ENCODE results near the gene DMWD. TPM values are rescaled to one million over a fixed set of nuclear protein-coding genes. Genes with fewer than 3 reads are reported as not detected.

DMWD gene
- total and polyA plus RNA-seq, 2 of the 13 experiments (the other 11 are each of a cell fraction or from before 2014, with no cell fraction given): 10.3 to 14.9 TPM

DNA sequence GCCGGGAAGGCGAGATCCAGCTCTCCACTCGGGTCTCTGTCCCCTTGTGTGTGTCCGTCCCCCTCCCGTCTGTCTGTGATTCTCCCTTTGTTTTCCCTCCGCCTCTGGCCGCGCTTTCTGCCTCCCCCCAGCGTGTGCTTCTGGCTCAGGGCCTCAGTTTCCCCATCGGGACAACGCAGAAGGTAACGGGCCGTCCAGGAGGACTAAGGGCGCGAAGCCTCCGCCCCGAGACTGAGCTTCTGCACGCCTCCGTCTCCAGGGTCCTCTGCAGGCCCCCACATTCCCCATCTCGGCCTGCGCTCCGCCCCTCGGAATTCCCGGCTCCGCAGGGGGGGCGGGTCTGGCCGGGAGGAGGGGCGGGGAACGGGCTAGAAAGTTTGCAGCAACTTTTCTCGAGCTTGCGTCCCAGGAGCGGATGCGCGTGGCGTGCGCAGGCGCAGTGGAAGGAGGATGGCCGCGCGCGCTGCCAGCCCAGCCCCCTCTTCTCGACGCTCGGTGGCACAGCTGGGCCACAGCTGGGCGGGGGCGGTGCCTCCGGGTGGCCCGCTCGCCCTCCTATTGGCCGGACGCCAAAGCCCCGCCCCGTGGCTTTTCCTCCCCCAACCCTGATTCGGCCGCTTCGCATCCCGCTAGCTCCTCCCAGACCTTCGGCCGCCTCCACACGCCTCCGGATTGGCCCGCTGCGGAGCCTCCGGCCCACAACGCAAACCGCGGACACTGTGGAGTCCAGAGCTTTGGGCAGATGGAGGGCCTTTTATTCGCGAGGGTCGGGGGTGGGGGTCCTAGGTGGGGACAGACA lies 23.5 kb downstream of the DMWD start, which contains the start of gene SIX5 (continued):
- peak; percentile 85 for TF ChIP-seq NFYC (CRISPR knock-in tag; IDR thresholded peaks at IDR 0.05)
- no peak for TF ChIP-seq KDM1A (CRISPR knock-in tag; IDR thresholded peaks at IDR 0.05)
- no peak for TF ChIP-seq ZNF235 (CRISPR knock-in tag; IDR thresholded peaks at IDR 0.05; ENCODE audit: borderline replicate concordance)
- no peak for TF ChIP-seq SMAD1 (CRISPR knock-in tag; IDR thresholded peaks at IDR 0.05; ENCODE audit: borderline replicate concordance, low read depth)
- TF ChIP-seq ZFY (CRISPR knock-in tag; IDR thresholded peaks at IDR 0.05): peak; percentile 71
- TF ChIP-seq, protein P1, sequence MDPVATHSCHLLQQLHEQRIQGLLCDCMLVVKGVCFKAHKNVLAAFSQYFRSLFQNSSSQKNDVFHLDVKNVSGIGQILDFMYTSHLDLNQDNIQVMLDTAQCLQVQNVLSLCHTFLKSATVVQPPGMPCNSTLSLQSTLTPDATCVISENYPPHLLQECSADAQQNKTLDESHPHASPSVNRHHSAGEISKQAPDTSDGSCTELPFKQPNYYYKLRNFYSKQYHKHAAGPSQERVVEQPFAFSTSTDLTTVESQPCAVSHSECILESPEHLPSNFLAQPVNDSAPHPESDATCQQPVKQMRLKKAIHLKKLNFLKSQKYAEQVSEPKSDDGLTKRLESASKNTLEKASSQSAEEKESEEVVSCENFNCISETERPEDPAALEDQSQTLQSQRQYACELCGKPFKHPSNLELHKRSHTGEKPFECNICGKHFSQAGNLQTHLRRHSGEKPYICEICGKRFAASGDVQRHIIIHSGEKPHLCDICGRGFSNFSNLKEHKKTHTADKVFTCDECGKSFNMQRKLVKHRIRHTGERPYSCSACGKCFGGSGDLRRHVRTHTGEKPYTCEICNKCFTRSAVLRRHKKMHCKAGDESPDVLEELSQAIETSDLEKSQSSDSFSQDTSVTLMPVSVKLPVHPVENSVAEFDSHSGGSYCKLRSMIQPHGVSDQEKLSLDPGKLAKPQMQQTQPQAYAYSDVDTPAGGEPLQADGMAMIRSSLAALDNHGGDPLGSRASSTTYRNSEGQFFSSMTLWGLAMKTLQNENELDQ (CRISPR knock-in tag; IDR thresholded peaks at IDR 0.05; ENCODE audit: borderline replicate concordance): 0 out of 2 replicates have a peak, but pooled peaks have one; percentile 19
- 0 out of 2 replicates have a peak, but pooled peaks have one; percentile 43 for TF ChIP-seq KLF15 (CRISPR knock-in tag; IDR thresholded peaks at IDR 0.05; ENCODE audit: borderline replicate concordance)
- TF ChIP-seq SALL2 (CRISPR knock-in tag; IDR thresholded peaks at IDR 0.05): no peak; the same call in 1 of the 2 replicates
- no peak for TF ChIP-seq ZNF576 (CRISPR knock-in tag; IDR thresholded peaks at IDR 0.05)
- no peak for TF ChIP-seq ZNF276 (CRISPR knock-in tag; IDR thresholded peaks at IDR 0.05; ENCODE audit: low read depth)
- TF ChIP-seq ZNF562 (CRISPR knock-in tag; IDR thresholded peaks at IDR 0.05; ENCODE audit: borderline replicate concordance): no peak
- TF ChIP-seq, protein P2, sequence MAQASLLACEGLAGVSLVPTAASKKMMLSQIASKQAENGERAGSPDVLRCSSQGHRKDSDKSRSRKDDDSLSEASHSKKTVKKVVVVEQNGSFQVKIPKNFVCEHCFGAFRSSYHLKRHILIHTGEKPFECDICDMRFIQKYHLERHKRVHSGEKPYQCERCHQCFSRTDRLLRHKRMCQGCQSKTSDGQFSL (CRISPR knock-in tag; IDR thresholded peaks at IDR 0.05): peak; percentile 86
- TF ChIP-seq ZSCAN9 (CRISPR knock-in tag; IDR thresholded peaks at IDR 0.05; ENCODE audit: borderline replicate concordance): 0 out of 2 replicates have a peak, but pooled peaks have one; percentile 43
- TF ChIP-seq RXRB (CRISPR knock-in tag; IDR thresholded peaks at IDR 0.05; ENCODE audit: borderline replicate concordance): peak; percentile 65; the same call in 1 of the 2 replicates
- TF ChIP-seq THYN1 (CRISPR knock-in tag; IDR thresholded peaks at IDR 0.05; ENCODE audit: borderline replicate concordance, low read depth): no peak
- TF ChIP-seq KLF13 (CRISPR knock-in tag; IDR thresholded peaks at IDR 0.05): no peak
- no peak for TF ChIP-seq FOXM1 (CRISPR knock-in tag; IDR thresholded peaks at IDR 0.05)
- TF ChIP-seq RARG (CRISPR knock-in tag; IDR thresholded peaks at IDR 0.05; ENCODE audit: low read depth): no peak
- TF ChIP-seq SP1 (IDR thresholded peaks at IDR 0.05): 0 out of 2 replicates have a peak, but pooled peaks have one; percentile 49
- peak; percentile 94 for TF ChIP-seq SP1 (CRISPR knock-in tag; IDR thresholded peaks at IDR 0.05)
- no peak for TF ChIP-seq ZNF484 (CRISPR knock-in tag; IDR thresholded peaks at IDR 0.05; ENCODE audit: borderline replicate concordance, low read depth)
- peak; percentile 54; the same call in 1 of the 2 replicates for TF ChIP-seq HOXD1 (CRISPR knock-in tag; IDR thresholded peaks at IDR 0.05)
